H9 (cell line): ENCODE results near the gene STXBP6. TPM values are rescaled to one million over a fixed set of nuclear protein-coding genes. Genes with fewer than 3 reads are reported as not detected.

ENCODE experiments used
- DNase-seq: peaks from one replicate; pipeline ENCODE4 v3.0.0-alpha.2; 2017
- H2AFZ ChIP-seq: one replicate; pipeline ENCODE4 v1.6.1; 2013; ENCODE audit warnings: mild to moderate bottlenecking, low read length, control low read depth, moderate library complexity
- H2AK5ac ChIP-seq: 2 replicates; pipeline ENCODE4 v1.6.1; 2013; ENCODE audit warnings: low read length, control low read depth, mixed read lengths; ENCODE audit not compliant: insufficient read length
- H2BK120ac ChIP-seq: one replicate; pipeline ENCODE4 v1.6.1; 2013; ENCODE audit warnings: low read depth, mild to moderate bottlenecking, low read length, control low read depth, inconsistent platforms; ENCODE audit not compliant: poor library complexity, severe bottlenecking
- H2BK12ac ChIP-seq: 2 replicates; pipeline ENCODE4 v1.6.1; 2013; ENCODE audit warnings: low read length, control low read depth, mixed read lengths, low read depth; ENCODE audit not compliant: insufficient read length
- H2BK15ac ChIP-seq: 2 replicates; pipeline ENCODE4 v1.6.1; 2013; ENCODE audit warnings: low read depth, low read length, control low read depth
- H2BK20ac ChIP-seq: one replicate; pipeline ENCODE4 v1.6.1; 2013; ENCODE audit warnings: low read depth, mild to moderate bottlenecking, low read length, control low read depth, inconsistent platforms; ENCODE audit not compliant: poor library complexity, severe bottlenecking
- H2BK5ac ChIP-seq: 2 replicates; pipeline ENCODE4 v1.6.1; 2013; ENCODE audit warnings: low read length, control low read depth, mixed read lengths; ENCODE audit not compliant: insufficient read length
- H3K14ac ChIP-seq: 2 replicates; pipeline ENCODE4 v1.6.1; 2013; ENCODE audit warnings: low read length, control low read depth; ENCODE audit not compliant: insufficient read depth
- H3K18ac ChIP-seq: 2 replicates; pipeline ENCODE4 v1.6.1; 2013; ENCODE audit warnings: low read depth, mild to moderate bottlenecking, mixed read lengths, low read length, control low read depth; ENCODE audit not compliant: insufficient read length
- H3K23ac ChIP-seq: 2 replicates; pipeline ENCODE4 v1.6.1; 2013; ENCODE audit warnings: low read length, control low read depth, mixed read lengths, low read depth; ENCODE audit not compliant: insufficient read length
- H3K23me2 ChIP-seq: 2 replicates; pipeline ENCODE4 v1.6.1; 2013; ENCODE audit warnings: low read depth, mild to moderate bottlenecking, mixed read lengths, low read length, control low read depth; ENCODE audit not compliant: insufficient read length, poor library complexity, severe bottlenecking
- H3K27ac ChIP-seq: 2 replicates; pipeline ENCODE4 v1.5.1; 2013; ENCODE audit warnings: low read length, control low read depth, mixed read lengths, low read depth; ENCODE audit not compliant: insufficient read length
- H3K27me3 ChIP-seq: 2 replicates; pipeline ENCODE4 v1.6.1; 2013; ENCODE audit warnings: low read length, control low read depth, inconsistent platforms; ENCODE audit not compliant: insufficient read depth
- H3K4ac ChIP-seq: 2 replicates; pipeline ENCODE4 v1.6.1; 2013; ENCODE audit warnings: low read depth, mild to moderate bottlenecking, control low read depth, inconsistent platforms, low read length, moderate library complexity
- H3K4me1 ChIP-seq: 2 replicates; pipeline ENCODE4 v1.6.1; 2013; ENCODE audit warnings: low read length, control low read depth, inconsistent platforms; ENCODE audit not compliant: insufficient read depth
- H3K4me2 ChIP-seq: 2 replicates; pipeline ENCODE4 v1.6.1; 2013; ENCODE audit warnings: low read length, control low read depth, mixed read lengths; ENCODE audit not compliant: insufficient read length, insufficient read depth
- H3K56ac ChIP-seq: 2 replicates; pipeline ENCODE4 v1.6.1; 2013; ENCODE audit warnings: low read depth, mild to moderate bottlenecking, mixed read lengths, low read length, control low read depth; ENCODE audit not compliant: insufficient read length
- H3K79me1 ChIP-seq: 2 replicates; pipeline ENCODE4 v1.6.1; 2013; ENCODE audit warnings: low read depth, mild to moderate bottlenecking, moderate library complexity, low read length, control low read depth, inconsistent platforms; ENCODE audit not compliant: insufficient read depth, poor library complexity, severe bottlenecking
- H3K79me2 ChIP-seq: 2 replicates; pipeline ENCODE4 v1.6.1; 2013; ENCODE audit warnings: low read length, control low read depth, inconsistent platforms; ENCODE audit not compliant: insufficient read depth
- H3K9ac ChIP-seq: 2 replicates; pipeline ENCODE4 v1.6.1; 2013; ENCODE audit warnings: low read length, control low read depth, mixed read lengths; ENCODE audit not compliant: insufficient read length; ENCODE audit errors: extremely low read depth
- H3K9me3 ChIP-seq: one replicate; pipeline ENCODE4 v1.6.1; 2013; ENCODE audit warnings: low read depth, low read length, inconsistent platforms; ENCODE audit not compliant: control insufficient read depth
- H3T11ph ChIP-seq: one replicate; pipeline ENCODE4 v1.6.1; 2013; ENCODE audit warnings: mild to moderate bottlenecking, low read length, control low read depth, inconsistent platforms
- H4K20me1 ChIP-seq: one replicate; pipeline ENCODE4 v1.6.1; 2013; ENCODE audit not compliant: control insufficient read depth, insufficient read length, insufficient read depth
- H4K5ac ChIP-seq: 2 replicates; pipeline ENCODE4 v1.6.1; 2013; ENCODE audit warnings: low read depth, mild to moderate bottlenecking, mixed read lengths, low read length, control low read depth; ENCODE audit not compliant: insufficient read length
- H4K8ac ChIP-seq: replicated peaks from 2 replicates; pipeline ENCODE4 v1.6.1; 2013; ENCODE audit warnings: low read length, control low read depth, mixed read lengths, low read depth; ENCODE audit not compliant: insufficient read length
- H4K91ac ChIP-seq: 2 replicates; pipeline ENCODE4 v1.6.1; 2013; ENCODE audit warnings: low read depth, mild to moderate bottlenecking, moderate library complexity, mixed read lengths, low read length, control low read depth; ENCODE audit not compliant: insufficient read length
- H3K27ac Mint-ChIP-seq, 3 experiments: 2 replicates in 2 of 3; 3 replicates in 1 of 3; pipeline ENCODE4 v1.8.0; 2020 to 2021; ENCODE audit warnings: mixed read lengths in 3 of 3, mild to moderate bottlenecking in 1 of 3, moderate library complexity in 1 of 3
- H3K27me3 Mint-ChIP-seq: 2 replicates; pipeline ENCODE4 v1.8.0; 2021; ENCODE audit warnings: low read depth, mild to moderate bottlenecking, moderate library complexity, mixed read lengths
- H3K36me3 Mint-ChIP-seq, 3 experiments: 2 replicates in 2 of 3; 3 replicates in 1 of 3; pipeline ENCODE4 v1.8.0; 2020 to 2021; ENCODE audit warnings: low read depth in 3 of 3, mixed read lengths in 3 of 3; ENCODE audit not compliant: insufficient read depth in 1 of 3
- H3K4me1 Mint-ChIP-seq, 2 experiments: 2 replicates each; pipeline ENCODE4 v1.8.0; 2020; ENCODE audit warnings: mixed read lengths in 2 of 2
- H3K4me3 Mint-ChIP-seq, 2 experiments: 2 replicates in 1 of 2; 3 replicates in 1 of 2; pipeline ENCODE4 v1.8.0; 2020 to 2021; ENCODE audit warnings: mild to moderate bottlenecking in 2 of 2, mixed read lengths in 2 of 2, moderate library complexity in 1 of 2
- H3K9me3 Mint-ChIP-seq, 2 experiments: 2 replicates in 1 of 2; 3 replicates in 1 of 2; pipeline ENCODE4 v1.8.0; 2020; ENCODE audit warnings: mild to moderate bottlenecking in 2 of 2, mixed read lengths in 2 of 2, moderate library complexity in 1 of 2
- WGBS: extraction: QIAGEN DNeasy Blood & Tissue Kit; methylation state at CpG from one replicate; pipeline ENCODE4 v1.1.7; 2013; ENCODE audit warnings: missing lambda C conversion rate, low lambda C conversion rate, mixed read lengths; ENCODE audit not compliant: insufficient read length; ENCODE audit errors: extremely low coverage; 5-methylcytosine and 5-hydroxymethylcytosine counted together
- total RNA-seq: library from RNA; stranded (reverse); gene quantifications from 2 replicates; pipeline ENCODE4 v1.2.1, GENCODE V29; 2021
- TF ChIP-seq, protein P1 (sequence below): fragments of 200-600 bp; sonication (generic); conservative IDR thresholded peaks from 3 replicates; pipeline ENCODE4 v1.8.0; 2021; ENCODE audit warnings: antibody characterized with exemption, mild to moderate bottlenecking

Gene STXBP6
- total RNA-seq, 1 experiment from 2014 or later, result 3.6 TPM

- no peak overlapping the region for H3K14ac ChIP-seq
- H4K8ac ChIP-seq, result no peak overlapping the region
- H4K91ac ChIP-seq, result no peak overlapping the region
- no peak overlapping the region for H2BK120ac ChIP-seq
- H3K18ac ChIP-seq, result no peak overlapping the region
- H3K23me2 ChIP-seq, result no peaks in the 10 kb centered on the region
- H4K5ac ChIP-seq, result no peak overlapping the region
- no peak overlapping the region for H3K9ac ChIP-seq
- H3K27me3 Mint-ChIP-seq, result no peaks in the 10 kb centered on the region
- H2BK20ac ChIP-seq, result no peak overlapping the region
- H3K4me3 Mint-ChIP-seq, result no peak overlapping the region
- H3K79me1 ChIP-seq, result no peaks in the 10 kb centered on the region
- H2AFZ ChIP-seq, result no peak overlapping the region
- H3K27me3 ChIP-seq, result no peaks in the 10 kb centered on the region
- no peak overlapping the region for H3K23ac ChIP-seq
- H3K27ac Mint-ChIP-seq, result no peak overlapping the region
- no peak overlapping the region for H3T11ph ChIP-seq
- H3K36me3 Mint-ChIP-seq, result peaks cover 0 to 1% (median 0%) of the 10 kb centered on the region in 3 experiments; a peak in 2 of 7 replicates
- no peak overlapping the region for H3K56ac ChIP-seq
- no CpG with 5 or more reads among the region's 5 CpGs for WGBS
- no peak overlapping the region for H2BK5ac ChIP-seq
- no peaks in the 10 kb centered on the region for H3K9me3 ChIP-seq
- H2BK15ac ChIP-seq, result no peak overlapping the region
- no peak for DNase-seq
- H3K4me2 ChIP-seq, result no peak overlapping the region
- H3K4me1 ChIP-seq, result no peaks in the 10 kb centered on the region
- TF ChIP-seq, protein P1, sequence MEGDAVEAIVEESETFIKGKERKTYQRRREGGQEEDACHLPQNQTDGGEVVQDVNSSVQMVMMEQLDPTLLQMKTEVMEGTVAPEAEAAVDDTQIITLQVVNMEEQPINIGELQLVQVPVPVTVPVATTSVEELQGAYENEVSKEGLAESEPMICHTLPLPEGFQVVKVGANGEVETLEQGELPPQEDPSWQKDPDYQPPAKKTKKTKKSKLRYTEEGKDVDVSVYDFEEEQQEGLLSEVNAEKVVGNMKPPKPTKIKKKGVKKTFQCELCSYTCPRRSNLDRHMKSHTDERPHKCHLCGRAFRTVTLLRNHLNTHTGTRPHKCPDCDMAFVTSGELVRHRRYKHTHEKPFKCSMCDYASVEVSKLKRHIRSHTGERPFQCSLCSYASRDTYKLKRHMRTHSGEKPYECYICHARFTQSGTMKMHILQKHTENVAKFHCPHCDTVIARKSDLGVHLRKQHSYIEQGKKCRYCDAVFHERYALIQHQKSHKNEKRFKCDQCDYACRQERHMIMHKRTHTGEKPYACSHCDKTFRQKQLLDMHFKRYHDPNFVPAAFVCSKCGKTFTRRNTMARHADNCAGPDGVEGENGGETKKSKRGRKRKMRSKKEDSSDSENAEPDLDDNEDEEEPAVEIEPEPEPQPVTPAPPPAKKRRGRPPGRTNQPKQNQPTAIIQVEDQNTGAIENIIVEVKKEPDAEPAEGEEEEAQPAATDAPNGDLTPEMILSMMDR, result no peak
- no peak overlapping the region for H2BK12ac ChIP-seq
- no peaks in the 10 kb centered on the region for H3K79me2 ChIP-seq
- H3K4me1 Mint-ChIP-seq, result peaks cover 4 to 6% of the 10 kb centered on the region in 2 experiments; a peak in 1 of 4 replicates
- H3K9me3 Mint-ChIP-seq, result peaks cover 3 to 11% of the 10 kb centered on the region in 2 experiments; a peak in 3 of 5 replicates
- H3K4ac ChIP-seq, result no peak overlapping the region
- no peaks in the 10 kb centered on the region for H4K20me1 ChIP-seq
- no peak overlapping the region for H2AK5ac ChIP-seq
- H3K27ac ChIP-seq, result no peak overlapping the region
Observed at GRCh38 chr14:24894583-24895242, 155.2 kb downstream of the STXBP6 start.
